Measurements from ENCODE around the gene TDRD1. TPM values are rescaled to one million over a fixed set of nuclear protein-coding genes. Genes with fewer than 3 reads are reported as not detected.

Gene TDRD1
- polyA plus RNA-seq, 1 donor = 0.22 TPM

DNA sequence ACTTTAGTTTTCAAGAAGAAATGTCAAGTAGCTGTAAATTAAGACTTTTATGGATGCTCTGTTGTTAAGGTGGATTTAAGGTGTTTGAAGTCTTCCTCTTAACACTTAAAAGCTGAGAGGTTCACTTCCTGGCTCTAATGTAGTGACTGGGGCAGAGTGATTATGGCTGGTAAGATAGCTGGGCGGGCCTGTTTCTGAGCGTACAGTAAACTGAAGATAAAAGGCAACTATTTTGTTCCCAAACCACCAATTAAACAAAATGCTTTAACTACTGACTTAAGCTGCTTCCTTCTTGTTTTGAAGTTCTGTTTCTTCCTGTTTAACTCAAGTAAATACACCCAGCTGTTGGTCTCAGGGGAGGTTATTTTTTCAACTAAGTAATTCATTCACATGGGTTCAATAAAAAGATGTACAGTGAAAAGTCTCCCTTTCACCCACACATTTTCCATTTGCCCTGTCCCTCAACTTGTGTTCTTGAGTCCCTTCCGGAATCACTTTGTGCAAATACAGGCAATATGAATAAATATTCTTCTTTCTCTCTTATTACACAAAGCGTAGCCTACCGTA, 79.2 kb downstream of the TDRD1 start:
- Histone ChIP-seq H3K4me3 (ENCODE audit: low read length) (no peak overlapping the region), H3K27me3 (ENCODE audit: control insufficient read depth, insufficient read depth, low read length) (no peaks in the 10 kb centered on the region), H3K27ac (ENCODE audit: low read length) (no peak overlapping the region), H3K9me3 (ENCODE audit: control insufficient read depth, low read depth, low read length) (no peaks in the 10 kb centered on the region), H3K36me3 (ENCODE audit: control insufficient read depth, insufficient read depth, low read length) (peaks cover 5% of the 10 kb centered on the region), H3K4me1 (ENCODE audit: control insufficient read depth, insufficient read depth, low read length) (peaks cover 4% of the 10 kb centered on the region)
- 62% methylated on average over 4 of the region's 5 CpGs for WGBS (ENCODE audit: insufficient coverage, low lambda C conversion rate)
- peak in 1 of 2 donors; percentile 23 for DNase-seq

DNA sequence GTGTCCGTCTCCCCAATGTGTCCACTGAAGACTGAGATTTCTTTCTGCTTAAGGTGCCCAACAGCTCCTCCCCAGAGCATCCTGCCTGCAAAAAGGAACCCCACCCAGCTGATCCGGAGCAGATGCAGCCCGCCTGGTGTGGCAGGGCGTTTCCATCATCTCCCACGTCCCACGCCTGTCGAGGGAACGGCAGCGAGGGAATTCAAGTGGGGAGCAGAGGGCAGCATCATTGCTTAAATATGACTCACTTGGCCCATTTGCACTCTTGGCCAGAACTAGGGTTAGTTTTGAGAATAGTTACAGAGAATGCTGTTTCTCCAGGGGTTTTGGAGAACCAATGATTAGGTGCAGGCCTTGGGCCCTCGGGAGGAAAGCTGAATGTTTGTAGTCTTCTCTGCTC, 80.7 kb downstream of the TDRD1 start:
- no peak for DNase-seq
- Histone ChIP-seq H3K27ac (ENCODE audit: low read length) (no peak overlapping the region), H3K9me3 (ENCODE audit: control insufficient read depth, low read depth, low read length) (no peaks in the 10 kb centered on the region), H3K4me1 (ENCODE audit: control insufficient read depth, insufficient read depth, low read length) (peaks cover 4% of the 10 kb centered on the region), H3K27me3 (ENCODE audit: control insufficient read depth, insufficient read depth, low read length) (no peaks in the 10 kb centered on the region), H3K4me3 (ENCODE audit: low read length) (no peak overlapping the region), H3K36me3 (ENCODE audit: control insufficient read depth, insufficient read depth, low read length) (no peaks in the 10 kb centered on the region)
- no CpG with 5 or more reads among the region's 10 CpGs for WGBS (ENCODE audit: insufficient coverage, low lambda C conversion rate)

GRCh38 chr10:114260366-114260765, 81.2 kb downstream of the TDRD1 start:
- Histone ChIP-seq H3K27me3 (ENCODE audit: control insufficient read depth, insufficient read depth, low read length) (no peaks in the 10 kb centered on the region), H3K27ac (ENCODE audit: low read length) (no peak overlapping the region), H3K4me1 (ENCODE audit: control insufficient read depth, insufficient read depth, low read length) (peaks cover 4% of the 10 kb centered on the region), H3K4me3 (ENCODE audit: low read length) (no peak overlapping the region), H3K9me3 (ENCODE audit: control insufficient read depth, low read depth, low read length) (no peaks in the 10 kb centered on the region), H3K36me3 (ENCODE audit: control insufficient read depth, insufficient read depth, low read length) (no peaks in the 10 kb centered on the region)
- no peak for DNase-seq
- WGBS (ENCODE audit: insufficient coverage, low lambda C conversion rate) = no CpG with 5 or more reads among the region's 5 CpGs

DNA sequence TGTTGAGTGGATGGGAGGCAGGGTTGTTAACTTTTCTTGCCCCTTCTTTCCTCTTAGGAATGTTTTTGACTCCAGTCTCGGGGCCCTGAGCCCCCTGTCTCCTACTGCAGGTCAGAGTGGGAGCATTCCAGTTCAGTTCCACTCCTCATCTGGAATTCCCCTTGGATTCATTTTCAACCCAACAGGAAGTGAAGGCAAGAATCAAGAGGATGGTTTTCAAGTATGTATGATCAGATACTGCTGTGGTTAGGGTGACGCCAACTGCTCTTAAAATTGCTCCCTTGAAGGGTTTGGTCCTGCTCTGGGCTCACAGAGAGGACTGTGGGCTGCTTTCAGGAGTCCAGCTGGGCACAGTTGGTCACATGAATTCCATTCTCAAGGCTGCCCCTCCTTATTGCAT, 81.9 kb downstream of the TDRD1 start:
- peak in 1 of 2 donors; percentile 13 for DNase-seq
- no CpG with 5 or more reads among the region's 2 CpGs for WGBS (ENCODE audit: insufficient coverage, low lambda C conversion rate)
- H3K27ac ChIP-seq (ENCODE audit: low read length) = no peak overlapping the region

DNA sequence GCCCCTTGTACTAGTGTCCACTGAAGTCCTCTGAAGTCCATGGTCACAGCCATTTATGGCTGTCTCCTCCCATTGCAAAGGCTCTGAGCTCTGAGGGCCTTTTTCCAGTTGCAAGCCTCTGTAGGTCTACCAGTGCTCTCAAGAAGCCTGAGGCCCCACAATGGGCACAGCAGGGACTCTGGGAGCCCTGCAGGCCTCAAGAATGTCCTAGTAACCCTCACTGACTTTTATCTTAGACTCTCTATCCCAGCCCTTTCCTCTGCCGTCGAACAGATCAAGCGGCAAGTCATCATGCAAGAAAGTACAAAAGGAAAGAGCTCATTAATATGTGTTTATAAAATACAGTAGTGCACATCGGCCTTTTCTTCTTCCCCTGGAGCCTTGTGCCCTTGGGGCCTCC, 83.3 kb downstream of the TDRD1 start:
- 100% methylated on average over 1 of the region's 4 CpGs for WGBS (ENCODE audit: insufficient coverage, low lambda C conversion rate)
- no peak for DNase-seq
- Histone ChIP-seq H3K36me3 (ENCODE audit: control insufficient read depth, insufficient read depth, low read length) (no peaks in the 10 kb centered on the region), H3K27me3 (ENCODE audit: control insufficient read depth, insufficient read depth, low read length) (no peaks in the 10 kb centered on the region), H3K9me3 (ENCODE audit: control insufficient read depth, low read depth, low read length) (no peaks in the 10 kb centered on the region), H3K4me1 (ENCODE audit: control insufficient read depth, insufficient read depth, low read length) (peaks cover 4% of the 10 kb centered on the region), H3K27ac (ENCODE audit: low read length) (no peak overlapping the region), H3K4me3 (ENCODE audit: low read length) (no peak overlapping the region)

More for the DNA sequence above, 81.9 kb downstream of the TDRD1 start:
- Histone ChIP-seq H3K4me3 (ENCODE audit: low read length) (no peak overlapping the region), H3K27me3 (ENCODE audit: control insufficient read depth, insufficient read depth, low read length) (no peaks in the 10 kb centered on the region), H3K36me3 (ENCODE audit: control insufficient read depth, insufficient read depth, low read length) (no peaks in the 10 kb centered on the region), H3K9me3 (ENCODE audit: control insufficient read depth, low read depth, low read length) (no peaks in the 10 kb centered on the region), H3K4me1 (ENCODE audit: control insufficient read depth, insufficient read depth, low read length) (peaks cover 4% of the 10 kb centered on the region)

GRCh38 chr10:114265392-114266053, 86.4 kb downstream of the TDRD1 start:
- no peak overlapping the region for H3K4me3 ChIP-seq (ENCODE audit: low read length)
- H3K27me3 ChIP-seq (ENCODE audit: control insufficient read depth, insufficient read depth, low read length) = no peaks in the 10 kb centered on the region
- no peak overlapping the region for H3K27ac ChIP-seq (ENCODE audit: low read length)
- WGBS (ENCODE audit: insufficient coverage, low lambda C conversion rate) = no CpG with 5 or more reads among the region's 6 CpGs
- H3K4me1 ChIP-seq (ENCODE audit: control insufficient read depth, insufficient read depth, low read length) = no peaks in the 10 kb centered on the region
- no peaks in the 10 kb centered on the region for H3K36me3 ChIP-seq (ENCODE audit: control insufficient read depth, insufficient read depth, low read length)
- DNase-seq = no peak
- no peaks in the 10 kb centered on the region for H3K9me3 ChIP-seq (ENCODE audit: control insufficient read depth, low read depth, low read length)

- Histone ChIP-seq H3K9me3 (ENCODE audit: control insufficient read depth, low read depth, low read length) (no peaks in the 10 kb centered on the region), H3K4me3 (ENCODE audit: low read length) (no peak overlapping the region), H3K27ac (ENCODE audit: low read length) (no peak overlapping the region), H3K4me1 (ENCODE audit: control insufficient read depth, insufficient read depth, low read length) (peaks cover 3% of the 10 kb centered on the region), H3K36me3 (ENCODE audit: control insufficient read depth, insufficient read depth, low read length) (no peaks in the 10 kb centered on the region), H3K27me3 (ENCODE audit: control insufficient read depth, insufficient read depth, low read length) (no peaks in the 10 kb centered on the region)
- no peak for DNase-seq
- no CpG with 5 or more reads among the region's 5 CpGs for WGBS (ENCODE audit: insufficient coverage, low lambda C conversion rate)
Observed at GRCh38 chr10:114266521-114266920, 87.4 kb downstream of the TDRD1 start.

DNA sequence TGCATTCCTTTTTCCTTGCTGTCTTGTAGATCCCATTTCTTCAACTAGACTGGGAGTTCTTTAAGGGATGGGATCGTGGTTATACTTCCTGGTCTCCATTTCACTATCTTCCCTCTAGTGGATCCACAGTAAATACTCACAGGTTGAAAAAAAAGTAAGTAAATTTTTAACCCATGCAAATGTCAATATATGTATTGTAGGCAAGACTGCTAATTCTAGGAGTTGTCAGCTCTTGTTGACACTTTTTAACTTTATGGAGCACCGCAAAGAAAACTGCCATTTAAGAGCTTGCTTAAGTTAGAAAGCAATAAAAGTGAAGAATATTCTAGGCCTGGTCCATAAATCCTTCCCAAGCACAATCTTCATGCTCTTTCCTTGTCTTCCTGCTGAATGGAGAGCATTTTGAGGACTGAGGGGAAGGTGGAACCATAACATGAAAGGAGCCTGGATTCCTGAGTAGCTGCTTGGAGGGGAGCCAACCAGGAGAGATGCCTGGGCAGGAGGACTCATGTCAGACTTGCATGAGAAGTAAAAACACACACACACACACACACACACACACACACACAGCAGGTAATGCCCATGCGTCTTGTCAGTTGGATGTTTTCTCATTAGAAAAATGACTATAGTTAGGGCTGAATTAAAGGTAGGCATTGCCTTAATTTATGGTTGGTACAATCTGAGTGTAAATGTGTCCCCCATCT, 92.1 kb downstream of the TDRD1 start:
- WGBS (ENCODE audit: insufficient coverage, low lambda C conversion rate) = 40% methylated on average over 1 of the region's 3 CpGs
- Histone ChIP-seq H3K4me1 (ENCODE audit: control insufficient read depth, insufficient read depth, low read length) (peaks cover 3% of the 10 kb centered on the region), H3K4me3 (ENCODE audit: low read length) (no peak overlapping the region), H3K9me3 (ENCODE audit: control insufficient read depth, low read depth, low read length) (no peaks in the 10 kb centered on the region), H3K27me3 (ENCODE audit: control insufficient read depth, insufficient read depth, low read length) (no peaks in the 10 kb centered on the region), H3K27ac (ENCODE audit: low read length) (peak overlapping the region; percentile 10), H3K36me3 (ENCODE audit: control insufficient read depth, insufficient read depth, low read length) (no peaks in the 10 kb centered on the region)
- peak in 1 of 2 donors; percentile 57 for DNase-seq

GRCh38 chr10:114271779-114272167, 92.6 kb downstream of the TDRD1 start:
- no peaks in the 10 kb centered on the region for H3K27me3 ChIP-seq (ENCODE audit: control insufficient read depth, insufficient read depth, low read length)
- H3K4me3 ChIP-seq (ENCODE audit: low read length) = no peak overlapping the region
- WGBS (ENCODE audit: insufficient coverage, low lambda C conversion rate) = no CpG with 5 or more reads among the region's 4 CpGs
- H3K4me1 ChIP-seq (ENCODE audit: control insufficient read depth, insufficient read depth, low read length) = peaks cover 3% of the 10 kb centered on the region
- no peak for DNase-seq
- H3K9me3 ChIP-seq (ENCODE audit: control insufficient read depth, low read depth, low read length) = no peaks in the 10 kb centered on the region
- H3K36me3 ChIP-seq (ENCODE audit: control insufficient read depth, insufficient read depth, low read length) = no peaks in the 10 kb centered on the region
- no peak overlapping the region for H3K27ac ChIP-seq (ENCODE audit: low read length)

GRCh38 chr10:114272696-114273095, 93.5 kb downstream of the TDRD1 start:
- no peak for DNase-seq
- Histone ChIP-seq H3K4me3 (ENCODE audit: low read length) (no peak overlapping the region), H3K27me3 (ENCODE audit: control insufficient read depth, insufficient read depth, low read length) (no peaks in the 10 kb centered on the region), H3K27ac (ENCODE audit: low read length) (no peak overlapping the region), H3K9me3 (ENCODE audit: control insufficient read depth, low read depth, low read length) (no peaks in the 10 kb centered on the region), H3K4me1 (ENCODE audit: control insufficient read depth, insufficient read depth, low read length) (peaks cover 3% of the 10 kb centered on the region), H3K36me3 (ENCODE audit: control insufficient read depth, insufficient read depth, low read length) (no peaks in the 10 kb centered on the region)
- no CpG with 5 or more reads among the region's 6 CpGs for WGBS (ENCODE audit: insufficient coverage, low lambda C conversion rate)
